H9 (cell line): ENCODE data around the gene EIF3C. TPM values are rescaled to one million over a fixed set of nuclear protein-coding genes. Genes with fewer than 3 reads are reported as not detected.
"Not testable (repeated sequence)": the region's sequence is repeated elsewhere in the genome, so short reads cannot be mapped to it uniquely, and the experiment has no call there.

ENCODE experiments used
- DNase-seq: peaks from one replicate; pipeline ENCODE4 v3.0.0-alpha.2; 2017
- H2AFZ ChIP-seq: one replicate; pipeline ENCODE4 v1.6.1; 2013; ENCODE audit warnings: mild to moderate bottlenecking, low read length, control low read depth, moderate library complexity
- H2AK5ac ChIP-seq: 2 replicates; pipeline ENCODE4 v1.6.1; 2013; ENCODE audit warnings: low read length, control low read depth, mixed read lengths; ENCODE audit not compliant: insufficient read length
- H2BK120ac ChIP-seq: one replicate; pipeline ENCODE4 v1.6.1; 2013; ENCODE audit warnings: low read depth, mild to moderate bottlenecking, low read length, control low read depth, inconsistent platforms; ENCODE audit not compliant: poor library complexity, severe bottlenecking
- H2BK12ac ChIP-seq: 2 replicates; pipeline ENCODE4 v1.6.1; 2013; ENCODE audit warnings: low read length, control low read depth, mixed read lengths, low read depth; ENCODE audit not compliant: insufficient read length
- H2BK15ac ChIP-seq: 2 replicates; pipeline ENCODE4 v1.6.1; 2013; ENCODE audit warnings: low read depth, low read length, control low read depth
- H2BK20ac ChIP-seq: one replicate; pipeline ENCODE4 v1.6.1; 2013; ENCODE audit warnings: low read depth, mild to moderate bottlenecking, low read length, control low read depth, inconsistent platforms; ENCODE audit not compliant: poor library complexity, severe bottlenecking
- H2BK5ac ChIP-seq: 2 replicates; pipeline ENCODE4 v1.6.1; 2013; ENCODE audit warnings: low read length, control low read depth, mixed read lengths; ENCODE audit not compliant: insufficient read length
- H3K14ac ChIP-seq: 2 replicates; pipeline ENCODE4 v1.6.1; 2013; ENCODE audit warnings: low read length, control low read depth; ENCODE audit not compliant: insufficient read depth
- H3K18ac ChIP-seq: 2 replicates; pipeline ENCODE4 v1.6.1; 2013; ENCODE audit warnings: low read depth, mild to moderate bottlenecking, mixed read lengths, low read length, control low read depth; ENCODE audit not compliant: insufficient read length
- H3K23ac ChIP-seq: 2 replicates; pipeline ENCODE4 v1.6.1; 2013; ENCODE audit warnings: low read length, control low read depth, mixed read lengths, low read depth; ENCODE audit not compliant: insufficient read length
- H3K23me2 ChIP-seq: 2 replicates; pipeline ENCODE4 v1.6.1; 2013; ENCODE audit warnings: low read depth, mild to moderate bottlenecking, mixed read lengths, low read length, control low read depth; ENCODE audit not compliant: insufficient read length, poor library complexity, severe bottlenecking
- H3K27ac ChIP-seq: 2 replicates; pipeline ENCODE4 v1.5.1; 2013; ENCODE audit warnings: low read length, control low read depth, mixed read lengths, low read depth; ENCODE audit not compliant: insufficient read length
- H3K27me3 ChIP-seq: 2 replicates; pipeline ENCODE4 v1.6.1; 2013; ENCODE audit warnings: low read length, control low read depth, inconsistent platforms; ENCODE audit not compliant: insufficient read depth
- H3K4ac ChIP-seq: 2 replicates; pipeline ENCODE4 v1.6.1; 2013; ENCODE audit warnings: low read depth, mild to moderate bottlenecking, control low read depth, inconsistent platforms, low read length, moderate library complexity
- H3K4me1 ChIP-seq: 2 replicates; pipeline ENCODE4 v1.6.1; 2013; ENCODE audit warnings: low read length, control low read depth, inconsistent platforms; ENCODE audit not compliant: insufficient read depth
- H3K4me2 ChIP-seq: 2 replicates; pipeline ENCODE4 v1.6.1; 2013; ENCODE audit warnings: low read length, control low read depth, mixed read lengths; ENCODE audit not compliant: insufficient read length, insufficient read depth
- H3K56ac ChIP-seq: 2 replicates; pipeline ENCODE4 v1.6.1; 2013; ENCODE audit warnings: low read depth, mild to moderate bottlenecking, mixed read lengths, low read length, control low read depth; ENCODE audit not compliant: insufficient read length
- H3K79me1 ChIP-seq: 2 replicates; pipeline ENCODE4 v1.6.1; 2013; ENCODE audit warnings: low read depth, mild to moderate bottlenecking, moderate library complexity, low read length, control low read depth, inconsistent platforms; ENCODE audit not compliant: insufficient read depth, poor library complexity, severe bottlenecking
- H3K79me2 ChIP-seq: 2 replicates; pipeline ENCODE4 v1.6.1; 2013; ENCODE audit warnings: low read length, control low read depth, inconsistent platforms; ENCODE audit not compliant: insufficient read depth
- H3K9ac ChIP-seq: 2 replicates; pipeline ENCODE4 v1.6.1; 2013; ENCODE audit warnings: low read length, control low read depth, mixed read lengths; ENCODE audit not compliant: insufficient read length; ENCODE audit errors: extremely low read depth
- H3K9me3 ChIP-seq: one replicate; pipeline ENCODE4 v1.6.1; 2013; ENCODE audit warnings: low read depth, low read length, inconsistent platforms; ENCODE audit not compliant: control insufficient read depth
- H3T11ph ChIP-seq: one replicate; pipeline ENCODE4 v1.6.1; 2013; ENCODE audit warnings: mild to moderate bottlenecking, low read length, control low read depth, inconsistent platforms
- H4K20me1 ChIP-seq: one replicate; pipeline ENCODE4 v1.6.1; 2013; ENCODE audit not compliant: control insufficient read depth, insufficient read length, insufficient read depth
- H4K5ac ChIP-seq: 2 replicates; pipeline ENCODE4 v1.6.1; 2013; ENCODE audit warnings: low read depth, mild to moderate bottlenecking, mixed read lengths, low read length, control low read depth; ENCODE audit not compliant: insufficient read length
- H4K8ac ChIP-seq: replicated peaks from 2 replicates; pipeline ENCODE4 v1.6.1; 2013; ENCODE audit warnings: low read length, control low read depth, mixed read lengths, low read depth; ENCODE audit not compliant: insufficient read length
- H4K91ac ChIP-seq: 2 replicates; pipeline ENCODE4 v1.6.1; 2013; ENCODE audit warnings: low read depth, mild to moderate bottlenecking, moderate library complexity, mixed read lengths, low read length, control low read depth; ENCODE audit not compliant: insufficient read length
- H3K27ac Mint-ChIP-seq, 3 experiments: 2 replicates in 2 of 3; 3 replicates in 1 of 3; pipeline ENCODE4 v1.8.0; 2020 to 2021; ENCODE audit warnings: mixed read lengths in 3 of 3, mild to moderate bottlenecking in 1 of 3, moderate library complexity in 1 of 3
- H3K27me3 Mint-ChIP-seq: 2 replicates; pipeline ENCODE4 v1.8.0; 2021; ENCODE audit warnings: low read depth, mild to moderate bottlenecking, moderate library complexity, mixed read lengths
- H3K36me3 Mint-ChIP-seq, 3 experiments: 2 replicates in 2 of 3; 3 replicates in 1 of 3; pipeline ENCODE4 v1.8.0; 2020 to 2021; ENCODE audit warnings: low read depth in 3 of 3, mixed read lengths in 3 of 3; ENCODE audit not compliant: insufficient read depth in 1 of 3
- H3K4me1 Mint-ChIP-seq, 2 experiments: 2 replicates each; pipeline ENCODE4 v1.8.0; 2020; ENCODE audit warnings: mixed read lengths in 2 of 2
- H3K4me3 Mint-ChIP-seq, 2 experiments: 2 replicates in 1 of 2; 3 replicates in 1 of 2; pipeline ENCODE4 v1.8.0; 2020 to 2021; ENCODE audit warnings: mild to moderate bottlenecking in 2 of 2, mixed read lengths in 2 of 2, moderate library complexity in 1 of 2
- H3K9me3 Mint-ChIP-seq, 2 experiments: 2 replicates in 1 of 2; 3 replicates in 1 of 2; pipeline ENCODE4 v1.8.0; 2020; ENCODE audit warnings: mild to moderate bottlenecking in 2 of 2, mixed read lengths in 2 of 2, moderate library complexity in 1 of 2
- WGBS: extraction: QIAGEN DNeasy Blood & Tissue Kit; methylation state at CpG from one replicate; pipeline ENCODE4 v1.1.7; 2013; ENCODE audit warnings: missing lambda C conversion rate, low lambda C conversion rate, mixed read lengths; ENCODE audit not compliant: insufficient read length; ENCODE audit errors: extremely low coverage; 5-methylcytosine and 5-hydroxymethylcytosine counted together
- total RNA-seq: library from RNA; stranded (reverse); gene quantifications from 2 replicates; pipeline ENCODE4 v1.2.1, GENCODE V29; 2021

Gene EIF3C
- total RNA-seq, 1 experiment from 2014 or later, result 990 TPM

- H3K18ac ChIP-seq, H3K9me3 Mint-ChIP-seq, H2BK5ac ChIP-seq, H3K56ac ChIP-seq, H3K27me3 ChIP-seq, H3K4me1 Mint-ChIP-seq, H2BK120ac ChIP-seq, H3K79me1 ChIP-seq, H3K27ac ChIP-seq, H3K4me3 Mint-ChIP-seq, H3K4ac ChIP-seq, H4K91ac ChIP-seq, H4K8ac ChIP-seq, H3K23me2 ChIP-seq, DNase-seq, H2BK12ac ChIP-seq, H3T11ph ChIP-seq, H3K27me3 Mint-ChIP-seq, H3K14ac ChIP-seq, H3K4me2 ChIP-seq, H3K23ac ChIP-seq, H3K4me1 ChIP-seq, H3K27ac Mint-ChIP-seq, H4K20me1 ChIP-seq, H4K5ac ChIP-seq, H2AFZ ChIP-seq, H2BK20ac ChIP-seq, H3K36me3 Mint-ChIP-seq, H2BK15ac ChIP-seq, H3K79me2 ChIP-seq, H3K9ac ChIP-seq, H3K9me3 ChIP-seq, H2AK5ac ChIP-seq: not testable (repeated sequence)
- no CpG with 5 or more reads among the region's 4 CpGs for WGBS
These were observed 19.5 kb upstream of the EIF3C start for GRCh38 chr16:28691722-28692121.

GRCh38 chr16:28693257-28693950 is 17.9 kb upstream of the EIF3C start:
- not testable (repeated sequence) for H2BK12ac ChIP-seq, H3K4me1 ChIP-seq, H3K56ac ChIP-seq, H2BK5ac ChIP-seq, H3K79me1 ChIP-seq, H3K14ac ChIP-seq, H3K4ac ChIP-seq, H3K36me3 Mint-ChIP-seq, H3K18ac ChIP-seq, H2AK5ac ChIP-seq, H2BK15ac ChIP-seq, H3K27ac ChIP-seq, H3T11ph ChIP-seq, H3K27me3 Mint-ChIP-seq, H4K91ac ChIP-seq, H3K4me3 Mint-ChIP-seq, DNase-seq, H4K5ac ChIP-seq, H3K9me3 Mint-ChIP-seq, H4K20me1 ChIP-seq, H2BK120ac ChIP-seq, H2BK20ac ChIP-seq, H2AFZ ChIP-seq, H3K79me2 ChIP-seq, H4K8ac ChIP-seq, H3K27ac Mint-ChIP-seq, H3K4me1 Mint-ChIP-seq, H3K9me3 ChIP-seq, H3K23me2 ChIP-seq, H3K4me2 ChIP-seq, H3K23ac ChIP-seq, H3K9ac ChIP-seq, H3K27me3 ChIP-seq
- no CpG with 5 or more reads among the region's 11 CpGs for WGBS
